SKM-1 treated with dmso at 0.1 percent for 144 hours (cell line): Measurements from ENCODE around the gene CISH.

Source experiments
- DNase-seq: peaks from one replicate; lab custom pipeline; 2025; ENCODE audit not compliant: unreplicated experiment; lab: John Stamatoyannopoulos, UW

CISH gene, protein sequence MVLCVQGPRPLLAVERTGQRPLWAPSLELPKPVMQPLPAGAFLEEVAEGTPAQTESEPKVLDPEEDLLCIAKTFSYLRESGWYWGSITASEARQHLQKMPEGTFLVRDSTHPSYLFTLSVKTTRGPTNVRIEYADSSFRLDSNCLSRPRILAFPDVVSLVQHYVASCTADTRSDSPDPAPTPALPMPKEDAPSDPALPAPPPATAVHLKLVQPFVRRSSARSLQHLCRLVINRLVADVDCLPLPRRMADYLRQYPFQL

DNA sequence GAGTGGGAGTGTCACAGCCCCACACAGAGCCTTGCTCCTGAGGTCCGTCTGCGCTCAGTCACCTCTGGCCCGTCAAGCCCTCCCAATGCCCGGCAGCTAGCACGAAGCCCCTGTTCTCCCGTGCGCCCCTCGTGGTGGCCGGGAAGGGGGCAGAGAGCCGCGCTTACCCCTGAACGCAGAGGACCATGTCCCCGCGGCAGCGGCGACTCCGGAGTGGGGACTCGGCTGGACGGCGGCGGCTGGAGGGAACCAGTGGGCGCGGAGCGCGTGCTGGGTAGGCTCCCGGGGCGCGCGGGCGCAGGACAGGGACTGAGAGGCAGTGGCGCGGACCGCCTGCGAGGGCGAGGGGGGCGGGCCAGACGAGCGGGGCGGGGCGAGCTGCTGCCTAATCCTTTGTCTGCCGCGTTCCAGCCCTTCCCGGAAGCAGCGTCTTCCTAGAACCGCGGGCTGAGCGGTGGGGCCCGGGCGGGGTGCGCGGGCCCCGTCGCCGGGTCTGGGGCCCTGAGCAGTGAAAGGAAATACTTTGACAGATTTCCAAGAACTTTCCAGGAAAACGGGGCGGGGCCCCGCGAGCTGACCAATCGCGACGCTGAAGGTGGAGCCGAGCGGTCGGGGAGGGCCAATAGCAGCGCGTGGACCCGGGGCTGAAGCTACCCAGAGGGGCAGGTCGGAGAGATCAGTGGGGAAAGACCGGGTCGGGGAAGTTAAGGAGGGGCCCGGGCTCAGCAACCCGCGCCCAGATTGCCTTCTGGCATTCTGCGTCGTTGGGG lies at the start of gene CISH:
Gene CISH, minus strand, starts transcription at position 311 of the 770 bp plus-strand sequence. Its CDS starts 124 bp downstream, at position 187.
- peak; percentile 97 for DNase-seq

DNA sequence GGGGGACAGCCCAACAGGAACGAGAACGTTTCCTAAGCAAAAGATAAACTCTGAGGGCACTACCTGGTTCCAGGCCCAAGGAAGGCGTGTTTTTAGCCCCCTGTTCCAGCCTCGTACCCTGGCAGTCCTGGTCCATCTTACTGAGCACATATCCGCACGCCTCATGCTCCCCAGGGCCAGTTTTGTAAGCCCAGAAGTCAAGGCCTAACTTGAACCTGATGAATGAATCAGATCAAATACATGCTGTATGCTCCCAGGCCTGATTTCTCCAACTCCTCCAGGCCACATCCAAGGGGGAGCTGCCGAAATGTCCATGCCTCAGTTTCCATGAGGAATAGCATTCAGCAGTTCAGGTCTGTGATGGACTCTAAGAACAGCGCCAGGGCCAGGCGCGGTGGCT lies 48.8 kb upstream of the CISH start:
- no peak for DNase-seq

DNA sequence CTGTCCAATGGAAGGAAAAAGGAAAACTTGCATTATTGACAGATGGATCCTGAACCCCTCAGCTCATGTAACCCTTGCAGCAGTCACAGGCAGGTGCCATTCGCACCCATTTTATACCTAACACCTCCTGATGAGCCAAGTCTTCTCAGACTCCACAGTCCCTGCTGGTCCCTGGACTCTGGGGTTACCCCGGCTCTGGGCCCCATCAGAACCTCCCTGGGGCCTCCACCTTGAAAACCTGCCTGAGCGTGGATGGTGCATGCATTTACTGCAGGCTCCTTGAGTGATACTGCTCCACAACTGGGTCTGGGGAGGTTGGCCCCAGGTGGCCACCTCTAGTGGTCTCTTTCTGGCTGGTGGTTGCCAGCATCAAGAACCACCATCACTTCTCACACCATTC lies 47.3 kb upstream of the CISH start:
- no peak for DNase-seq

DNA sequence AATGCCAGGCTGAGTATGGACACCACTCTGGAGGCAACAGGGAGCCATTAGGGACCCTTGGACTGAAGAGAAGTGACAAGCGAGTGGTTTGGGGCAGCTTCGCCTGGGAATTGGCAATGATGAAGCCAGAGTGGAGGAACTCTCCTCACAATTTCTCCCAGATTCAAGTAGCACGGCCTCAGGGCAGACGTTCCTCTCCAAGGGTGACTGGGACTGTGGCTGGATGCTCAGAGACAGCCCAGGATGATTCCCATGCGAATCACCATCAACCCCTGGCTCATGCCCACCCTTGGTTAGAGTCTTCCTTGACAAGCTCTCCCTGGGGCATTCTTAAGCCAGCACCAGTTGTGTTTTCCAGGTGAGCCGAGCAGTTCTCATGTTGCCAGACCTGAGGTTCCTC lies 46.8 kb upstream of the CISH start:
- DNase-seq: no peak

DNA sequence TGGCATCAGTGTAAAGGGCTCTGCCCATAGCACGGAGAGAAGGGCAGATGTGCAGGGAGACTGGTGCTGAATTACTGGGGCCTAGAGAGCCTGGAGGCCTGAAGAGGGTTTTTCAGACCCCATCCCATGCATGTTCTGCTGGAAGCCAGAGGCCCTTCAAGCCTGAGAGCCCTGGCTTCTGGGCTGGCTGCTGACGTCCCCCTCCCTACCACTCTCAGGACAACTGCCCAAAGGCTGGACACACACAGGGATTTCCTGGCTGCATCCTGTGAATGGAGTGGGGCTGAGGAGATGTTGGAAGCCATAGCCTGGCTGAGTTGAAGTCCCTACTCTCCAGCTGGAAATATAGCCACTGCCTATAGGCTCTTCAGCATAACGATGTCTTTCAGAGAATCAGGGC lies 46.2 kb upstream of the CISH start:
- DNase-seq: no peak

DNA sequence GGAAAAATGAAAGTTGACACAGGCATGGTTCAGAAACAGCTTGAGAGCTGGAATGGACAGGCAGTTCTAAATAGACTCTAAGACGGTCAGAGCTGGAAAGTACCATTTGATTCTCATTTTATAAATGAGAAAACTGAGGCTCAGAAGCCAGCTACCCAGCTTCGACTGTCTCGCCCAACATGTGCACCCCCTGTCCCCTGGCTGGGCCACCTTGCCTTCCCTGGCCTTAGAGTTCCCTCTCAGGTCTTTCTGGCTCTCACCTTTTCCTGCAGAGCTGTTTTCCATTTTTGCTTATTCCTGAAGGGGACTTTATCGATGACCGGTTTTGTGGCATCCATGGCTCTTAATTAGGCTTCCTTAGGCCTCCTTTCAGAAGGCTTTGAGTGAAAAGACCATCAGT lies 45.8 kb upstream of the CISH start:
- no peak for DNase-seq

DNA sequence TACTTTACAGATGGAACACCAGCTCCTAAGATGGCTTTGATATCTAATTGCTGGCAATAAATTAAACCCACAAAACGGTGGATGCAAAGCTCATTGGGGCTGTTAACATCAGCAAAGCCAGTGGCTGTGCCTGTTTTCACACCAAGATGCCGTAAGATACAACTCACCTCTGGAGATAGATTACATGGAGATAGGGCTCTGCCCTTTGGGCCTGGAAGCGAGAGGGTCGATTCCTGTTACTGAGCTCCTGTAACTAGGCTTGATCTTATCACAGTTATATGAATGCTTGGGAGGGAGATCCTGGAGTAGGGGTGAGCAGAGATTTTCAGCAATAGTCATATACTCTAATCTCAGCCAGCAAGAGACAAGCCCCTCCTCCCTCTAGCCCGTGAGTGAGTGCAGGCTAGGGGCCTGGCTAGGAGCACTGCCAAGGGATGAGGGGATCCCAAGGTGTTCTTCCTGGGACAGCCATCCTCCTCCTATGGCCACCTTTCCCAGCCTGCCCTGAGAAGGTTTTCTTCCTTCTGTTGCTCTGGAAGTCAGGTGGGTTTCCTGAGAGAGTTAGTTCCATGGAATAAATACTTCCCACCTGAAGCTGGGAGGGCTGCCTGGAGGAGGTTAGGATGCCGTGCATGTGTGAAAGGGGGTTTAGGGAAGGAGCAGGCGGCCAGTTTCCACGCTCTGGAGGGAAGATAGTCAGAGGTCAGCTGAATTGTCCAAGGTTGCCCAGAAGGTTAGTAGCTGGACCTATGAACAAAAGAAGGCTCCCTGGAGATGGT lies 45.0 kb upstream of the CISH start:
- DNase-seq: no peak

DNA sequence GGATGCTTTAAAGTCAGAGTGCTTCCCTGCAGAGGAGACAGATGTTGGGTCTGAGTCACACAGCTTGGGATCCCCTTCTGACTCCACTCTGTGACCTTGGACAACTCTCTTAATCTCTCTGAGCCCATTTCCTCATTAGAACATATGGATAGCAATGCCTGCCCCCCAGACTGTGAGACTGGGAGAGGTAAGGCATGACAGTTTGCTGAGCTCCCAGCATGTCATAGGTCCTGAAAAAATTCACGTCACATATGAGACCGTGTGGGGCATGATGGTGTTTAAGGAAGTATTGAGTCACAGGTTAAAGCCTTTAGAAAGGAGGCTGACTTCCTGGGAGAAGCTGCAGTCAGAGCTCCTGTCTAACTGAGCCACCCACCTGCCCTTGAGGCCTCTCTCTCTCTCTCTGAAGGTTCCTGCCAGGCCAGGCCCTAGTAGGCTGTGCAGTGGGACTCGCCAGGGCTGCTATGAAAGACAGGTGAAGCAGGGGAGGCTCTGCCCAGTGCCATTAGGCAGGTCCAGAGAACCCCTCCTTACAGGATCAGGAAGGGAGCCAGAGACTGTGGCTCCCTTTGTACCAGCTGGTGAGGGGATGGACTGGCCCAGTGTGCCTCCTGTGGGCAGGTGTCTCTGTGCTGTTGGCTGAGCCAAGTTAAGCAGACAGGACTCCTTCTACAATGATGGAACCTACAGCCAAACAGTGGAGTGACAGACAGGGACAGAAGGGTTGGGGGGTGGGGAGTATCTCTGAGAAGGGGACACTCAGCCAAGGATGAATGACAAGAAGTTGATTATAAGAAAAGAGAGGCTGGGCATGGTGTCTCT lies 43.6 kb upstream of the CISH start:
- peak; percentile 56 for DNase-seq

DNA sequence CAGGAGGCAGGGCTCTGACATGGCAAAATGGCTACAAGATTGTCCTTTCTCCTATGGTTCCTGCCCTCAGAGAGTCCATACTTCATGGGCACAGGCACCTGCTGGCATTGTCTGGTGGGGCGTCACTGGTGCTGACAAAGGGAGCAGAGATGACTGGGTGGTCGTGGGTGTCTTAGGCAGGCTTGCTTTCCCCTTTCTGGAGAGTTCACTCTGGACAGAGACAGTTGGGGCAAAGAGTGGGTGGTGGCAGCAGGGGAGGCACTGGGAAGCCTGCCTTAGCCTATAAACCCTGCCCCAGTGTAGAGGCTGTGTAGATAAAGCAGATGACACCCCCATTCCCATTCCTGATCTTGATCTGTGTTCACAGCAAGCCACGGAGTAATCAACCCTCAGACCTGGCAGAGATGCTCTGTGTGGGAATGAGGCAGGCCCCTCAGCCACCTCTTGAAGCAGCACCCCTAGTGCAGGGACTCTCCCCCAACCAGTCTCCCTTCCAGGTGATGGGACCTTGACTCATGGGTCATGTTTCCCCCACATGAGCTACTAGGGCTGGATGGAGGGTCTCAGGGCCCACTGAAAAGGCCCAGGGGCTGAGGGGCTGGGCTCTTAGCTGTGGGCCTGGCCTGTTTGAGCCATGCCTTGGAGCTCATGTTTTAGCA lies 42.5 kb upstream of the CISH start:
- DNase-seq: no peak

DNA sequence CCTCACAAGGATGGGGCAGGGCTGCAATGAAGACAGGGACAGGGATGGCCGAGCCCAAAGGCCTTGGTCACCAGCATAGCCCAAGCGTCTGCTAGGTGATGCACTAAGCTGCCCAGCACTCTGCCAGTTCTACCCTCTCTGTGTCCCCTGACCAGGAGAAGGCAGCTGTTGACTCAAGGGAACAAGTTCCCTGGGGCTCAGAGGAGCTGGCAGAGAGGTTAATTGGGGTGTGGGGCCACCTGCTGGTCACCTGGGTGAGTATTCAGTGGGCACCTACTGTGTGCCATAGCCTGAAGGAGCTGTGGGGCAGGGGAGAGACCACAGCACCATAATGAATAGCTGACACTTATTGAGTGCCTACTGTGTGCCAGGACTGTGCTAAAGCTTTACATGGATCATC lies 41.1 kb upstream of the CISH start:
- DNase-seq: peak; percentile 60

DNA sequence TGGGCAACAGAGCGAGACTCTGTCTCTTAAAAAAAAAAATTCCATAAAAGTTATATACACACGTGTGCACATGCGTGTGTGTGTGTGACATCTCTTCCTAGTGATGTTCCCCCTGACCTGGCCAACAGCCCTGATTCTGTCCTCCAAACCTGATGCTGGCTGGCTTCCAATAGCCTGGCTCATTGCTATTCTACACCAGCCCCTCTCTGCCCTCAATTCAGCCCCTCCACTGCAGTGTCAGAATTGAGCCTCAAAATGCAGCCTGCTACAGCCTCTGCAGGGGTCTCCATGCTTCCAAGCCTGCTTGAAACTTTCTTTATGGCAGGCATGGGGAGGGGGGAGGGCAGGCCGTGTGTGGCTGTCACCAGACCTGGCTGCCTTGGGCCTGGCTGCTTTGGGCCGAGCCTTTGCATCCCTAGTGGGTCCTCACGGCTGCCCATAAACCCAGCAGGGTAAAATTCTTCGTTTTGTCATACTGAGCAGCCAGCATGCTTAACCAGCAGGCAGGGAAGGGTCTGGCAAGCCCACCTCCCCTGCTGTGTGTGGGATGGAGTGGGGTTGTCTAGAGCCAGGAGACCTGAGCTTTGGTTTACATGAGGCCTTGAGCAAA lies 40.5 kb upstream of the CISH start:
- no peak for DNase-seq

DNA sequence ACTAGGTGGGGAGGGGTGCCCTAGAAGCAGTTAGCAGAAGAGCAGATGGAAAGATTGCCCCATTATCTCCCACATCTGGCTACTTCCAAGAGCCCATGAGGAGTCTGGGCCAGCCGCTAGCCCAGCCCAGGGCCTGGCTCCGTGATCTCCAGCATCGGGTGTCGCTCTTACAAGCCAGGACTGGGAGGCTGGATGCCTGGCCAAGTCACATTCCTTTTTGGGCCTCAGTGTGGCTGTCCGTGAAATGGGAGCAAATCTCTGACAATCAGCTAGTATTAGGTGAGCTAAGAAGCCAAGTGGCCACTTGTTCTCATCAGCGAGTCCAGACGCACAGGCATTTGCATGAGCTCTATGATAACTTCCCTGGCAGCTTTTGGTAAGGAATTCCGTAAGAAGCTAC lies 39.9 kb upstream of the CISH start:
- DNase-seq: no peak

DNA sequence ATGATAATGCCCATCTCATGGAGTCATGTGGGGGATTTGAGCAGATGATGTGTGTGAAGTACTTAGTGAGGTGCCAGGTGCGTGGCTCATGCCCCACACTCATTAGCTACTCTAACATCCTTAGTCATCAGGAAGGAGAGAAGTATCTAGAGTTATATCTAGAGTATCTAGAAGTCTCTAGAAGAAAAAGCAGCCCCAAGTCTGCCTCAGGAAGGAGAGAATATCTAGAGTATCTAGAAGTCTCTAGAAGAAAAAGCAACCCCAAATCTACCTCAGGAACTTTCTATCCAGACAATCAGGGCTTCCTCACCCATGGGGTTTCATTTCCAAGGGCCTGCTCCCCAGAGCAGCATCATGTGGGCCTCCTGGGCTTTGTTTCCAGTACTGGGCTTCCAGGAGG lies 38.4 kb upstream of the CISH start:
- DNase-seq: no peak

DNA sequence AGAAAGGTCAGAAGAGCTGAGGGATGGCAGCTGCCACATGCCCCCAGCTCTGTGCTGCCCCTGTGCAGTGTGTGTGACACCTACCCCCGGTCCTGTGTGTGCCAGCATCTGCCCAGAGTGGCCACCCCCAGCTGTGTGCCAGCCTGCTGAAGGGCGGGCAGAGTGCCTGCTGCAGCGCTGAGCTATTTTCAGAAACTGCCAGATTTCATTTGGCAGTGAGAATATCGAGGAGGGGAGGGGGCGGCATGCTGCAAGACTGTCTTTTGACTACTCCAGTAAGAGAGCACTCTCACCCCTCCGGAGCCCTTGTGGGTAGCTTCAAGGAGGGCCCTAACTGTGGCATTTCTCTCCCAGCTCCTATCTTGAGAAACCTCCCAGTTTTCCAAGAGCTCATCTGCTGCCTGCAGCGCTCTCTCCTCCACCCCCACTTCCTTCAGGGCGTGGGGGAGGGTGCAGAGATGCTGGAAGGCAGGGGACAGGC lies 37.9 kb upstream of the CISH start:
- no peak for DNase-seq

DNA sequence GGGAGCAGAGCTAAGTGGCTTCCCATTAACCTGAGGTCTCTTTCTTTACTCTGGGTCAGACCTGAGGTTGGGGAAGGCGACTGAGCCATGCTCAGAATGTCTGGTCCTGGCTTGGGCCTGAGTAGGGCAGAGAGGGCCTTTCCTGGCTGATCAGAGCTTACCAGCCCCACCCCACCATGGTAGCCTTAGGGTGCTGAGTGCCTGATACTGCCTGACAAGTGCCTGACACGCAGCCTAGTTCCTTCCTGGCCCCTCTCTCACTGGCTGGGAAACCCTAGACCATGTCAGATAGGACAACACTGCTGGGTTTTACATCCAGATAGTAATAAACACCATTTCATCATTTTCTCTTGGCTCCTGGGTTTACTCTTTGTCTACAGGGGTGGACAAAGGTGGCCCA lies 37.4 kb upstream of the CISH start:
- DNase-seq: no peak

DNA sequence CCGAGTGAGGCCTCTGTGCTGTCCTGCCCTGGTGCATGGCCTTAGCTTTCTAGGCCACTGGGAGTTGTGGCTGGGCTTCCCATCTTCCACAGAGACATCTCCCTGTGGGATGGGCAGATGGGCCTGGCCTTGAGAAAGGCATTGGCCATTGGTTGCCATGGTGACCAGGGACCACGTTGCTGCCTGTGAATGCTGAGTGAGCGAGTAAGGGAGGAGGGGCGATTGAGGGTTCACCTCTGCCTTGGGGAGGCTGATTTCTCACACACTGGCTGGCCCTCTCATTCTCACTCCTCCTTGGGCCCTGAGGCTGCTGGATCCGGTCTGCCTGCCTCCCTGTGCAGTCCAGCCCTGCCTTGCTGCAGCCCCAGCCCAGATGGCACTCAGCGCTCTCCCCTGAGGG lies 36.7 kb upstream of the CISH start:
- no peak for DNase-seq

DNA sequence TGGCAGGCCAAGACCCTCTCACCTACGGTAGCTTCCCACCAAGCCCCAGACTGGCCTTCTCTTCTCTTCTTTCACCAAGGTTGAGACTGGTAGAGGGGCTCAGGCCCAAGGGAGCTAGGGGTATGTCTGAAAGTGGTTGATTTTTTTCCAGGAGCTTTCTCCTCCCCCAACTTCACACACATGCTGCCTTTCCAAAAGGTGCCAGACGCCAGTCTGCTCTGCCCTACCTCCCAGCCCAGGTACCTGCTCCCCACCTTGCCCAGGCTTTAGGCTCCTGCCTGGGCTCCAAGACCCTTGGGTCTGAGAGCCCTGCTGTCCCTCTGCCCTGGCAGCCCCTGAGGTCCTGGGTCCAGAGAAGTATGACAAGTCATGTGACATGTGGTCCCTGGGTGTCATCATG lies 33.8 kb upstream of the CISH start:
- DNase-seq: no peak

DNA sequence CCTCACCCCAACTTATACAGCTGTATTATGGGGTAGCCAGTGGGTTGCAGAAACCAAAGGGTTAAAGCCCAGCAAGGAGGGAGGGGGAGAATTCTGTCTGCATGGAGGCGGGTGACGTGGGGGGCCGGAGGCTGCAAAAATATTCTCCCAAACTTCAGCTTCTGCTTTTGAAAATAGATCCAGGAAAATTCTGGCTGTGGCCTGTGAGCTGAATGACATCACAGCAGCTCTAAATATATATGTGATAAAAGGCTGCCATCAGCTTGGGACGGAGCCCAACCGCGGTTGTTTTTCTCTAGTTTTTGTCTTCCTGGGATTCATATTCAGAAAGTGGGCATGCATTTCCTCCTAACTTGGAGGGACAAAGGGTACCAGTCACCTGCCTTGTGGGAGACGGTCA lies 33.0 kb upstream of the CISH start:
- no peak for DNase-seq

DNA sequence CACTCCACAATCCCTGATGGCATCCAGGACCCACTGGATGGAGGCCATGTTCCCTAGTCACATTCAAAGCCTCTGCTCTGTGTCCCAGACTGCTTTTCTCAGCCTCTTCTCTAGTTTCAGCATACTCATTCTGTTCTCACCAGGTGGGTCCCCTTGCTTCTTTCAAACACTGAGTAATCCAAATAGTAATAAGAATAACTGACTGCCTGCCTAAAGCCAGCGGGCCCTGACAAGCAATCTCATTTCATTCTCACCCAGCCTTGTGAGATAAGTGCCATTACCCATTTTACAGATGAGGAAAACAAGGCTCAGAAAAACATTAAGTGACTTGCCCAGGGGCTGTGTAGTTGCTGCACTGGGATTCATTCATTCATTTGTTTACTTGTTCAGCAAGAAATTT lies 30.8 kb upstream of the CISH start:
- no peak for DNase-seq

DNA sequence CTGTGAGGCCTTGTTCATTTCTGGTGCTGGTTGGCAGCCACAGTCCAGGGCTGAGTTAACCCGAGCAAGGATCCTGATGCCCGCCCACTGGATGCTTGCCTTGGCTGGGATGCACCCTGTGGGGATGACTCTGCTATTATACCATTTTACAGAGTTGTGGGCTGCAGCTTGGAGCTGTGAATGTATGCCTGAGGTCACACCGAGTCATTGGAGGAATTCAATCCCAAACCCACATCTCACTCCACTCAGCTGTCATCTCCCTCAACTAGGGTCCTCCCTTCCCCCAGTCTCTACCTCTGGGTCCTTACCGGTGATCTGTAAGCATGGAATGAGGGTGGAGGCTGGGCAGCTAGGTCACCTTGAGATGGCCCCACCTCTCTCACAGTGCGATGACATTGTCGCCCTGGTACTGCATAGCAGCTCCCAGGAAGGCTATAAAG lies 27.5 kb upstream of the CISH start:
- DNase-seq: no peak
